Breast epithelium (tissue), 3 donors: Measurements from ENCODE around the gene GALNT3.
A peak's percentile ranks its signal among the peaks of the same experiment; 100 is the strongest.

Source experiments
- POLR2A ChIP-seq: fragments of 450-650 bp; IDR thresholded peaks from one replicate; pipeline ENCODE4 v1.6.1; 2016; ENCODE audit warnings: antibody characterized with exemption, mild to moderate bottlenecking, moderate library complexity
- POLR2AphosphoS5 ChIP-seq, 3 donors: sonication (generic); formaldehyde crosslinking; IDR thresholded peaks; one replicate each; pipeline ENCODE4 v1.6.1; 2017; ENCODE audit warnings: antibody characterized with exemption in 3 of 3

GRCh38 chr2:165793779-165794535 is at the start of gene GALNT3:
- TF ChIP-seq POLR2AphosphoS5 (IDR thresholded peaks at IDR 0.05) (peak in 2 of 3 donors; percentile 7 to 82), POLR2A (no peak)
